Ovary (tissue), 3 donors: ENCODE data around the gene KRT80.

Source experiments
- EP300 ChIP-seq: sonication (generic); formaldehyde crosslinking; IDR thresholded peaks from one replicate; pipeline ENCODE4 v1.6.1; 2017; ENCODE audit warnings: antibody characterized with exemption
- POLR2A ChIP-seq: fragments of 450-650 bp; IDR thresholded peaks from one replicate; pipeline ENCODE4 v1.6.1; 2017; ENCODE audit warnings: antibody characterized with exemption, mild to moderate bottlenecking, moderate library complexity
- TF ChIP-seq, protein P1 (sequence below), 3 donors: fragments of 450-650 bp in 2 of 3; fragments of 200-600 bp in 1 of 3; IDR thresholded peaks; one replicate each; pipeline versions ENCODE4 v1.5.1 to v1.8.0; 2016 to 2022; ENCODE audit warnings: antibody characterized with exemption in 3 of 3, mild to moderate bottlenecking in 1 of 3
- donor health status: DM: no; HTN: no; CAD: no.

DNA sequence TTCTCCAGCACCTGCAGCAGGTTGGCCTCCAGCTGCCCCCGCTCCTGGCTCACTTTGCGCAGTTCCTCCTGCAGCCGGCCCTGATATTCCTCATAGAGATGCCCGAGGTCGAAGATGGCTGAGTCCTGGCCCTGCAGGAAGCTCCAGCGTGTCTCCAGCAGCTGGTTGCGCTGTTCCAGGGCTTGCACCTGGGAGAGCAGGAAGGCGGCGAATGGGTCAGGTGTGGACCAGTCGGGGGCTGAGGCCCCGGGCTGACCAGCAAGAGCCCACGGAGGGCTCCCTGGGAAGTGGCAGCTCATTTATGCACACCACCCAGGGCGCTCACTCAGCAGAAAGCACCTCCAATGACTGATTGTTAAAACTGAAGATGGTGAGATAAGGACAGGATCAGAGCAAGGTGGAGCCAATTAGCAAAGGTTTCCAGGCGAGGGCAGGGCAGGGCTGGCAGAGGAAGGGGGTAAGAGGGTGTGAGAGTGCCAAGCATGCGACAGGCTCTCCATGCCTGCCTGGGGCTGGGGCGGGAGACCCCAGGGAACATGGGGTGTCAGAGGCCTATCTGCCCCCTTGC, 6.3 kb downstream of the KRT80 start:
- TF ChIP-seq, protein P1, sequence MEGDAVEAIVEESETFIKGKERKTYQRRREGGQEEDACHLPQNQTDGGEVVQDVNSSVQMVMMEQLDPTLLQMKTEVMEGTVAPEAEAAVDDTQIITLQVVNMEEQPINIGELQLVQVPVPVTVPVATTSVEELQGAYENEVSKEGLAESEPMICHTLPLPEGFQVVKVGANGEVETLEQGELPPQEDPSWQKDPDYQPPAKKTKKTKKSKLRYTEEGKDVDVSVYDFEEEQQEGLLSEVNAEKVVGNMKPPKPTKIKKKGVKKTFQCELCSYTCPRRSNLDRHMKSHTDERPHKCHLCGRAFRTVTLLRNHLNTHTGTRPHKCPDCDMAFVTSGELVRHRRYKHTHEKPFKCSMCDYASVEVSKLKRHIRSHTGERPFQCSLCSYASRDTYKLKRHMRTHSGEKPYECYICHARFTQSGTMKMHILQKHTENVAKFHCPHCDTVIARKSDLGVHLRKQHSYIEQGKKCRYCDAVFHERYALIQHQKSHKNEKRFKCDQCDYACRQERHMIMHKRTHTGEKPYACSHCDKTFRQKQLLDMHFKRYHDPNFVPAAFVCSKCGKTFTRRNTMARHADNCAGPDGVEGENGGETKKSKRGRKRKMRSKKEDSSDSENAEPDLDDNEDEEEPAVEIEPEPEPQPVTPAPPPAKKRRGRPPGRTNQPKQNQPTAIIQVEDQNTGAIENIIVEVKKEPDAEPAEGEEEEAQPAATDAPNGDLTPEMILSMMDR (IDR thresholded peaks at IDR 0.05), result no peak
- TF ChIP-seq POLR2A, result no peak
- no peak for TF ChIP-seq EP300
